Measurements from ENCODE around the gene PDE9A. TPM values are rescaled to one million over a fixed set of nuclear protein-coding genes. Genes with fewer than 3 reads are reported as not detected.

PDE9A gene
- total and polyA plus RNA-seq, 5 donors from 2014 or later, result 1.4 to 7.3 (median 2.6) TPM

- Mint-ChIP-seq H3K9me3 (no peaks in the 10 kb centered on the region), H3K36me3 (no peaks in the 10 kb centered on the region), H3K27ac (no peak overlapping the region), H3K4me3 (no peak overlapping the region), H3K4me1 (no peaks in the 10 kb centered on the region), H3K27me3 (peaks cover 22% of the 10 kb centered on the region)
- H3K36me3 ChIP-seq (ENCODE audit: control insufficient read depth, insufficient read depth, low read length), result no peaks in the 10 kb centered on the region
- no peaks in the 10 kb centered on the region for H3K27me3 ChIP-seq (ENCODE audit: control insufficient read depth, insufficient read depth, low read length)
- no peak overlapping the region for H3K27ac ChIP-seq (ENCODE audit: insufficient read depth, low read length, poor library complexity, severe bottlenecking)
- no peaks in the 10 kb centered on the region for H3K9me3 ChIP-seq (ENCODE audit: control insufficient read depth in 2 of 2, low read length in 2 of 2)
- H3K4me3 ChIP-seq (ENCODE audit: low read depth, low read length), result no peak overlapping the region
- ATAC-seq (ENCODE audit: low read depth in 2 of 2) (no peak), DNase-seq (no peak)
- H3K4me1 ChIP-seq (ENCODE audit: control insufficient read depth, insufficient read depth, low read length, poor library complexity, severe bottlenecking), result no peaks in the 10 kb centered on the region
Measured at GRCh38 chr21:42646076-42646825, 7.2 kb upstream of the PDE9A start.

- no peaks in the 10 kb centered on the region for H3K36me3 Mint-ChIP-seq
- Histone ChIP-seq H3K9me3 (ENCODE audit: control insufficient read depth in 2 of 2, low read length in 2 of 2) (no peaks in the 10 kb centered on the region), H3K4me1 (ENCODE audit: control insufficient read depth, insufficient read depth, low read length, poor library complexity, severe bottlenecking) (no peaks in the 10 kb centered on the region), H3K36me3 (ENCODE audit: control insufficient read depth, insufficient read depth, low read length) (no peaks in the 10 kb centered on the region), H3K4me3 (ENCODE audit: low read depth, low read length) (no peak overlapping the region), H3K27ac (ENCODE audit: insufficient read depth, low read length, poor library complexity, severe bottlenecking) (no peak overlapping the region), H3K27me3 (ENCODE audit: control insufficient read depth, insufficient read depth, low read length) (no peaks in the 10 kb centered on the region)
- no peaks in the 10 kb centered on the region for H3K4me1 Mint-ChIP-seq
- H3K27me3 Mint-ChIP-seq, result peaks cover 27% of the 10 kb centered on the region
- H3K9me3 Mint-ChIP-seq, result no peaks in the 10 kb centered on the region
- no peak overlapping the region for H3K27ac Mint-ChIP-seq
- H3K4me3 Mint-ChIP-seq, result no peak overlapping the region
- ATAC-seq (ENCODE audit: low read depth in 2 of 2), result no peak
- DNase-seq, result no peak
Measured at GRCh38 chr21:42646836-42647235, 6.6 kb upstream of the PDE9A start.

- Histone ChIP-seq H3K4me1 (ENCODE audit: control insufficient read depth, insufficient read depth, low read length, poor library complexity, severe bottlenecking) (no peaks in the 10 kb centered on the region), H3K36me3 (ENCODE audit: control insufficient read depth, insufficient read depth, low read length) (no peaks in the 10 kb centered on the region), H3K27me3 (ENCODE audit: control insufficient read depth, insufficient read depth, low read length) (no peaks in the 10 kb centered on the region), H3K27ac (ENCODE audit: insufficient read depth, low read length, poor library complexity, severe bottlenecking) (no peak overlapping the region), H3K4me3 (ENCODE audit: low read depth, low read length) (no peak overlapping the region), H3K9me3 (ENCODE audit: control insufficient read depth in 2 of 2, low read length in 2 of 2) (no peaks in the 10 kb centered on the region)
- Mint-ChIP-seq H3K9me3 (no peaks in the 10 kb centered on the region), H3K4me3 (no peak overlapping the region), H3K27ac (no peak overlapping the region), H3K27me3 (peaks cover 27% of the 10 kb centered on the region), H3K4me1 (peaks cover 0 to 3% (median 0%) of the 10 kb centered on the region in 4 donors), H3K36me3 (no peaks in the 10 kb centered on the region)
- ATAC-seq (ENCODE audit: low read depth in 2 of 2) (no peak), DNase-seq (no peak)
Measured at GRCh38 chr21:42648606-42649005, 4.8 kb upstream of the PDE9A start.

GRCh38 chr21:42649122-42650032 lies 4.0 kb upstream of the PDE9A start:
- peaks cover 24% of the 10 kb centered on the region for H3K27me3 Mint-ChIP-seq
- Histone ChIP-seq H3K27me3 (ENCODE audit: control insufficient read depth, insufficient read depth, low read length) (no peaks in the 10 kb centered on the region), H3K36me3 (ENCODE audit: control insufficient read depth, insufficient read depth, low read length) (no peaks in the 10 kb centered on the region), H3K27ac (ENCODE audit: insufficient read depth, low read length, poor library complexity, severe bottlenecking) (no peak overlapping the region), H3K4me3 (ENCODE audit: low read depth, low read length) (no peak overlapping the region), H3K4me1 (ENCODE audit: control insufficient read depth, insufficient read depth, low read length, poor library complexity, severe bottlenecking) (peaks cover 4% of the 10 kb centered on the region), H3K9me3 (ENCODE audit: control insufficient read depth in 2 of 2, low read length in 2 of 2) (no peaks in the 10 kb centered on the region)
- H3K27ac Mint-ChIP-seq, result no peak overlapping the region
- H3K4me1 Mint-ChIP-seq, result peaks cover 0 to 3% (median 0%) of the 10 kb centered on the region in 4 donors
- DNase-seq, result no peak
- H3K4me3 Mint-ChIP-seq, result no peak overlapping the region
- no peak for ATAC-seq (ENCODE audit: low read depth in 2 of 2)
- no peaks in the 10 kb centered on the region for H3K9me3 Mint-ChIP-seq
- no peaks in the 10 kb centered on the region for H3K36me3 Mint-ChIP-seq

- no peaks in the 10 kb centered on the region for H3K9me3 Mint-ChIP-seq
- Histone ChIP-seq H3K27me3 (ENCODE audit: control insufficient read depth, insufficient read depth, low read length) (no peaks in the 10 kb centered on the region), H3K9me3 (ENCODE audit: control insufficient read depth in 2 of 2, low read length in 2 of 2) (no peaks in the 10 kb centered on the region), H3K4me3 (ENCODE audit: low read depth, low read length) (no peak overlapping the region), H3K36me3 (ENCODE audit: control insufficient read depth, insufficient read depth, low read length) (no peaks in the 10 kb centered on the region), H3K4me1 (ENCODE audit: control insufficient read depth, insufficient read depth, low read length, poor library complexity, severe bottlenecking) (peaks cover 10% of the 10 kb centered on the region), H3K27ac (ENCODE audit: insufficient read depth, low read length, poor library complexity, severe bottlenecking) (no peak overlapping the region)
- H3K4me1 Mint-ChIP-seq, result peaks cover 0 to 9% (median 2%) of the 10 kb centered on the region in 4 donors
- no peak for ATAC-seq (ENCODE audit: low read depth in 2 of 2)
- no peak overlapping the region for H3K4me3 Mint-ChIP-seq
- H3K36me3 Mint-ChIP-seq, result peaks cover 2% of the 10 kb centered on the region
- peaks cover 28% of the 10 kb centered on the region for H3K27me3 Mint-ChIP-seq
- no peak overlapping the region for H3K27ac Mint-ChIP-seq
- DNase-seq, result no peak
Measured at GRCh38 chr21:42650033-42650370, 3.4 kb upstream of the PDE9A start.

GRCh38 chr21:42650441-42651421 lies 2.7 kb upstream of the PDE9A start:
- Histone ChIP-seq H3K27ac (ENCODE audit: insufficient read depth, low read length, poor library complexity, severe bottlenecking) (no peak overlapping the region), H3K9me3 (ENCODE audit: control insufficient read depth in 2 of 2, low read length in 2 of 2) (no peaks in the 10 kb centered on the region), H3K36me3 (ENCODE audit: control insufficient read depth, insufficient read depth, low read length) (no peaks in the 10 kb centered on the region), H3K27me3 (ENCODE audit: control insufficient read depth, insufficient read depth, low read length) (no peaks in the 10 kb centered on the region), H3K4me1 (ENCODE audit: control insufficient read depth, insufficient read depth, low read length, poor library complexity, severe bottlenecking) (peaks cover 10% of the 10 kb centered on the region), H3K4me3 (ENCODE audit: low read depth, low read length) (no peak overlapping the region)
- Mint-ChIP-seq H3K27ac (peak overlapping the region in 2 of 3 donors; percentile 23 to 53), H3K4me3 (peak overlapping the region in 2 of 4 donors; percentile 42 to 90), H3K36me3 (peaks cover 4% of the 10 kb centered on the region), H3K4me1 (peaks cover 0 to 16% (median 4%) of the 10 kb centered on the region in 4 donors), H3K27me3 (peaks cover 28% of the 10 kb centered on the region), H3K9me3 (no peaks in the 10 kb centered on the region)
- DNase-seq (no peak), ATAC-seq (ENCODE audit: low read depth in 2 of 2) (no peak)
